GDM1 (cell line): Measurements from ENCODE around the gene ATP2B2.

Source experiments
- DNase-seq: peaks from one replicate; lab custom pipeline; 2025; lab: John Stamatoyannopoulos, UW

Gene ATP2B2

GRCh38 chr3:10400050-10400748 lies 105.2 kb downstream of the ATP2B2 start:
- DNase-seq: no peak

DNA sequence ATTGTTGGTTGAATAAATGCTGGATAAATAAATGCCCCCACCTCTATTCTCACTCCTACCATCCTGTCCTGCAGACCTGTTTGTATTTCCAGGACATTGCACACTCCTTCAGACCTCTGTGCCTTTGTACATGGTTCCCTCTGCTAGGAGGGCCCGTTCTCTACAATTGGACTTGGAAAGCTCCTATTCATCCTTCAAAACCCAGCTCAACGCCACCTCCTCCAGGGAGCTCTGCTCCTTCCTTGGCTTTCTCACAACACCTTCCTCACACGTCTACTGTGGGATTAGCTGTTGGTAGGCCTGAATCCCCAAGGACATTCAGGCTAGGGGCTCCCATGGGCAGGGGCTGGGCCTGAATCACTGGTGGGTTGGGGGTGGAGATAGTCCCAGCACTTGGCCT lies 105.8 kb downstream of the ATP2B2 start:
- no peak for DNase-seq

GRCh38 chr3:10398341-10398740 lies 107.0 kb downstream of the ATP2B2 start:
- no peak for DNase-seq

GRCh38 chr3:10397879-10398278 lies 107.5 kb downstream of the ATP2B2 start:
- DNase-seq: no peak

GRCh38 chr3:10396931-10397330 lies 108.5 kb downstream of the ATP2B2 start:
- no peak for DNase-seq

GRCh38 chr3:10396083-10396482 lies 109.3 kb downstream of the ATP2B2 start:
- no peak for DNase-seq

DNA sequence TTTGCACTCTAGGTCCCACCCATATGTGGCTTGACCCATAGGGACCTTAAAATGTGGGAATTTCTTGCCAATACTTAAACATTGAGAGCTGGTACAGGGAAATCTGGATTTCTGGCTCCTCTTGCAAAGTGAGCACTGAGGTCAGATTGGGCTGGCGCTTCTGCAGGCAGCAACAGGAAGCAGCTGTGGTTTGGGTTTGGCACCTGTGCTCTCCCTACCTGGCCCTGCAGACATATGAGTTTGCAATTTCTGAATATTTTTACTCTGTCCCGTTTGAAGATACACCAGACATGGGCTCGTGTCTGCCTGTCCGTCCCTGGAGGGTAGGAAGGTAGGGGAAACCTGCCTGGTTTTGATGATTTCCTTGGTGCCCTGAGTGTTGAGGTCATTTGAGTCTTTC lies 109.7 kb downstream of the ATP2B2 start:
- DNase-seq: no peak

GRCh38 chr3:10395196-10395595 lies 110.2 kb downstream of the ATP2B2 start:
- no peak for DNase-seq

DNA sequence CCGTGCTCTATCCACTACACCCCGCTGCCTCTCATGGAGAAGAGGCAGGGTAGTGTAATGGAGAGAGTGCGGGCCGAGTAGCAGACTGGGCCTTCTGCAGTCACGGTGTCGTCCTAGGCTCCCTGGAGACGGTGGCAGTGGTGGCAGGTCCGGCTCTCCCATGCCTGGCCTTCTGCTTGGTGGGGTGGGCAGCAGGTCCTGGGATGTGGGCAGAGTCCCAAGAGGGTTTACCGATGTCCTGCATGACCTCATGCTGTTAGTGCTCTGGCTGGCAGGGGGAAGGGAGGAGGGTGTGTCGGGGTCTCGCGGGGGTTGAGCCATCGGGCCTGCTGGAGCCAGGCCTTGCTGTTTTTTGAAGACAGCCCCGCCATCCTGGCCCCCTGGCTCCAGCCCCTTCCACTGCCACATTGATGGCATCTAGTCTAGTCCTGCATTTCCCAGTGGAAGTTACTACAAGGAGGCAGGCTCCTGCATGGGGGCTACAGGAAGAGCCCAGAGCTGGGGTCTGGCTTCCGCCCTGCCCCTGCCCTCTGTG lies 110.8 kb downstream of the ATP2B2 start:
- DNase-seq: no peak

- DNase-seq: no peak
Measured at GRCh38 chr3:10393514-10393913, 111.9 kb downstream of the ATP2B2 start.

DNA sequence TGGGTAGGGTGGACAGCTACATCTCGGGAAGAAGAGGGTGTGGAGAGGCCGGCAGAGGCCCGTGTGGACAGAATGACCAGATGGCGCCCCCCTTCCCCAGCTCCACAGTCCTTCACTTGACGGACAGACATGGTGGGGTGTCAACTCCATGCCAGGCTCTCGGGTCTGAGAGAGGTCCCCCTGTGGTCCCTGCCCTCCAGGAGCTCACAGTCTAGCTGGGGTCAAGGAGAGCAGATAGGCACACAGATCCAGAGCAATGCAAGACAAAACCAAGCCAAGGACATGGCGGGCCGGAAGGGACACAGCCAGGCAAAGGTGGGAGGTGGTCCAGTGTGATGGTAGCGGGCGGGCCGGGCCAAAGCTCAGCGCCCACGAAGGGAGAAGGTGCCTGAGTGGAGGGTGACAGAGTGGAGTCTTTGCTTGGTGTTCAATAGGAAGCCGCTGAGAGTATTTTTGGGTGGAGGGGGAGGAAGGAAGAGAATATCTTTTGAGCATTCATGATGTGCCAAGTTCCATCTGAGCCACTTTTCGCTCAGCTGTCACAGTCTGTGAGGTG lies 112.4 kb downstream of the ATP2B2 start:
- DNase-seq: no peak

- no peak for DNase-seq
Measured at GRCh38 chr3:10392244-10392643, 113.1 kb downstream of the ATP2B2 start.

GRCh38 chr3:10391391-10391790 lies 114.0 kb downstream of the ATP2B2 start:
- DNase-seq: no peak

- no peak for DNase-seq
Measured at GRCh38 chr3:10390641-10391373, 114.6 kb downstream of the ATP2B2 start.

DNA sequence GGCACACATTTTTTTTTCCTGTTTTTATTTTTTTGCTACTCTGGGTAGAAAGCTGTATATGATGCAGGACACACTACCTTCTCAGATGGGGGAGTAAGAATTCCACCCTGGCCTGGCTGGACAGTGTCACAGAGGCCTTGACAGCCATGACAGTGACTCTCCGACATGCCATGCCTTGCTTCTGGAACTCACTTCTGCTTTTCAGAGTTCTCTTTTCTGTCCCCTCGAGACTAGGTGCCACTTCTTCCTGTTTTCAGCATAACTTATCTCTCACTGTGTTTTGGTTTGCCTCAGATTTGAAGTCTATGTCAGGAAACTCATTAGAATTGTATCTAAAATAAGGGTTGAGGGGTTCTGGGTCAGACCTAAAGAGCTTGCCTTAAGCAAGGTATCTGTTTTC lies 115.4 kb downstream of the ATP2B2 start:
- peak; percentile 53 for DNase-seq

DNA sequence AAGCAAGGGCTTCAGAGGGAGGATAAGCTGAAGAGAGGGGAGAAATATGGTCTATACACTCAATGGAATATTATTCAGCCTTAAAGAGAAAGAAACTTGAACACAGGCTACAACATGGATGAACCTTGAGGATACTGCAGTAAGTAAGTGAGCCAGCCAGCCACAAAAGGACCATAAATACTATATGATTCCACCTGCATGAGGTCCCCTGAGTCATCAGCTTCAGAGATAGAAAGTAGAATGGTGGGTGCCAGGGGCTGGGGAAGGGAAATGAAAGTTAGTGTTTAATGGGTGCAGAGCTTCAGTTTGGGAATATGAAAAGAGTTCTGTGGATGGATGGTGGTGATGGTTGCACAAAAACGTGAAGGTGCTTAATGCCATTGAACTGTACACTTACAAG lies 116.0 kb downstream of the ATP2B2 start:
- no peak for DNase-seq

- no peak for DNase-seq
Measured at GRCh38 chr3:10387881-10388609, 117.3 kb downstream of the ATP2B2 start.

GRCh38 chr3:10386121-10386520 lies 119.3 kb downstream of the ATP2B2 start:
- no peak for DNase-seq

- DNase-seq: no peak
Measured at GRCh38 chr3:10384541-10385360, 120.6 kb downstream of the ATP2B2 start.

DNA sequence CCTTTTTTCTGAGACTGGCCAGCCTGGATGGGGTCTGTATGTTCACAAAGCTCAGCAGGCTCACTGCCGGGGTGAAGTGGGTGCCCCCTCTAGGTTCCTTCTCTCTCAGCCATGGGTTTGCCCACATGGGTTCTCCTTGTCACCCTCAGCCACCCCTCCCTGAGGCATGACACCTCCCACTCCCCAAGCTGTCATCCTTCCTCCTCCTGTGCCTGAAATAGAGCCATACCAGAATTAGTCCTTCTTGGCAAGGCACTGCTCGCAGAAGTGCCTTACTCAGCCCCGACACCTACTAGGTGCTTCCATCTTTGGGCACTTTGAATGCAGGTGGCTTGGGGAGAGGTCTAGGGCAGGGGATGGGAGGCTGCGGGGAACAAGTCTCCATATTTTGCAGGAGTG lies 121.5 kb downstream of the ATP2B2 start:
- no peak for DNase-seq
